Adipocyte (in vitro differentiated cells): ENCODE results near the gene SLC39A11.

Source experiments
- DNase-seq: peaks from one replicate; pipeline ENCODE4 v3.0.0-alpha.2; 2015; ENCODE audit warnings: low read depth
- H3K27me3 ChIP-seq: replicated peaks from 2 replicates; pipeline ENCODE4 v1.7.0; 2013; ENCODE audit warnings: mild to moderate bottlenecking, low read length, moderate library complexity; ENCODE audit not compliant: control insufficient read depth, insufficient read depth
- H3K36me3 ChIP-seq: 2 replicates; pipeline ENCODE4 v1.7.0; 2013; ENCODE audit warnings: low read length, mild to moderate bottlenecking, moderate library complexity; ENCODE audit not compliant: control insufficient read depth, insufficient read depth, severe bottlenecking
- H3K4me1 ChIP-seq: 2 replicates; pipeline ENCODE4 v1.7.0; 2013; ENCODE audit warnings: mild to moderate bottlenecking, low read length, moderate library complexity; ENCODE audit not compliant: control insufficient read depth, insufficient read depth
- H3K4me3 ChIP-seq: 2 replicates; pipeline ENCODE4 v1.7.0; 2013; ENCODE audit warnings: mild to moderate bottlenecking, low read length, moderate library complexity
- H3K9ac ChIP-seq: 2 replicates; pipeline ENCODE4 v1.7.0; 2013; ENCODE audit warnings: mild to moderate bottlenecking, low read length, moderate library complexity
- H3K9me3 ChIP-seq: 2 replicates; pipeline ENCODE4 v1.7.0; 2013; ENCODE audit warnings: mild to moderate bottlenecking, low read length, moderate library complexity; ENCODE audit not compliant: control insufficient read depth

SLC39A11 gene

DNA sequence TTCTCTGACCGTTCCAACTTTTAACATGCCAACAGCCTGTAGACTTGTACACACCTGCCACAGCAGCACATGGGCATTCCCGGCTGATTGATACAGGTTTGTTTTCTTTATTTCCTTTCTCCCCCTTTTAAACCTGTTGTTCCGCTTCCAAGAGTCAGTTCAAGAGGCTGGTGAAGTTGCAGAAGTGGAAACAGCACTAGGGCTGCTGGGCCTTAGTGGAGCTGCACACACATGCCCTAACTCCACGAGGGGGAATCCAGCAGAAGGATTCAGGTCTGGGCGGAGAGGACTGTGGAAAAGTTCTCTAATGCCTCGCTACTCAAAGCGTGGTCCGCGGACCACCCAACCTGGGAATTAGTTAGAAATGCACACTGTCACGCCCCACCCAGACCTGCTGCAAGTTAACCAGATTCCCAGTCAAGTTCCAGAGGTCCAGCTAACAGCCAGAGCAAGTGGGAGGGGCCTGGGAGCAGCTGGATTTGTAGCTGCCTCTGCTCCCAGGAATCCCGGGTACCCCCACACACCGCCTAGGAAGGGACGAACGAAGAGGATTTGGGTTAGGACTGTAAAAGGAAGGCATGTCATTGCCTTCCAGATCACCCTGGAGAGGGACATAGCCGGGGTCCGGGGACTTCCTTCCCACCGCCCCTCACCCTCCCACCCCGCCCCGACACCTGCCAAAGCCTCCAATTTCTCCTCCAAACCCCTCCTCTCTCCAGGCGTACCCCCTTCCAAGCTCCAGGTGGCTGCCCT lies 542 bp downstream of the SLC39A11 start:
- H3K36me3 ChIP-seq = peaks cover 7% of the 10 kb centered on the region
- DNase-seq = peak; percentile 45
- peak overlapping the region; percentile 78 for H3K9ac ChIP-seq
- H3K4me1 ChIP-seq = peaks cover 16% of the 10 kb centered on the region
- H3K9me3 ChIP-seq = no peaks in the 10 kb centered on the region
- H3K27me3 ChIP-seq = no peaks in the 10 kb centered on the region
- H3K4me3 ChIP-seq = peak overlapping the region; percentile 82

GRCh38 chr17:73091410-73091769 lies 1.1 kb downstream of the SLC39A11 start:
- peaks cover 11% of the 10 kb centered on the region for H3K4me1 ChIP-seq
- DNase-seq = no peak
- peak overlapping the region; percentile 82 for H3K4me3 ChIP-seq
- peak overlapping the region; percentile 78 for H3K9ac ChIP-seq
- H3K27me3 ChIP-seq = no peaks in the 10 kb centered on the region
- H3K9me3 ChIP-seq = no peaks in the 10 kb centered on the region
- peaks cover 8% of the 10 kb centered on the region for H3K36me3 ChIP-seq

DNA sequence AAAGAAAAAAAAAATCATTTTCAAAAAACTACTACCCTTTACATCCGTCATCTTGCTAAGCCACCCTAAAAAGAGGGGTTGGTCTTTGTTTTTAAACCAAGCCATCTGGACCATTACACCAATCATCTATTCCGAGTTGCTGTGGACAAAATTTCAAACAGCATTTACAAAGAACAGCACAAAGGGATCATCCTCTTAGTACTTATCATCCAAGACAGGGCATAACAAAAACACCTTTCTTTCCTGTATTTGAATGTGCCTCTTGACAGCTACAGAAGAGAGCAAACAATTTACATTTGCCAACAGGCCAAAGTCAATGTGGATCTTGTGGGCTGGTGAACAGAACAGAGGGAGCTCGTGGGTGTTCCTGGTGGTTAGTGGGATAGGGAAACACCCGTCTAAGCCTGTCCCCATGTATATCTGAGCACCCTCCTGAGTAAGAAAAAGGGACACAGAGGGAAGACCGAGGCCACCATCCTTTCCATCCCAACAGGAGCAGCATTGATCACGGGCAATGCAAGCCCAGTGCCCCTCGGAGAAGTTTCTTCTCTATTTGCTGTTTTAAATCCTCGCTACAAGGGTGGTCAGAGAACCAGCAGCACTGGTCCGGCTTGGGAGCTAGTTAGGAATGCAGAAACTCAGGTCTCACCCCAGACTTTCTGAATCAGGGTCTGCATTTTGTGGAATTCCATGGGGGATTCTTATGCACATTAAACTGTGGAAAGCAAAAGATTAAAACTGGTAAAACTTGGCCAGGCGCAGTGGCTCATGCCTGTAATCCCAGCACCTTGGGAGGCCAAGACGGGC lies 1.9 kb downstream of the SLC39A11 start:
- no peak for DNase-seq
- Histone ChIP-seq H3K27me3 (no peaks in the 10 kb centered on the region), H3K4me3 (no peak overlapping the region), H3K9me3 (no peaks in the 10 kb centered on the region), H3K4me1 (peaks cover 11% of the 10 kb centered on the region), H3K36me3 (peaks cover 13% of the 10 kb centered on the region), H3K9ac (no peak overlapping the region)

GRCh38 chr17:73089322-73090317 lies 2.9 kb downstream of the SLC39A11 start:
- no peak overlapping the region for H3K9ac ChIP-seq
- no peak overlapping the region for H3K4me3 ChIP-seq
- H3K4me1 ChIP-seq = peaks cover 11% of the 10 kb centered on the region
- H3K36me3 ChIP-seq = peaks cover 13% of the 10 kb centered on the region
- no peak for DNase-seq
- no peaks in the 10 kb centered on the region for H3K9me3 ChIP-seq
- H3K27me3 ChIP-seq = no peaks in the 10 kb centered on the region

GRCh38 chr17:73088561-73088960 lies 3.9 kb downstream of the SLC39A11 start:
- Histone ChIP-seq H3K4me1 (peaks cover 11% of the 10 kb centered on the region), H3K4me3 (no peak overlapping the region)

DNA sequence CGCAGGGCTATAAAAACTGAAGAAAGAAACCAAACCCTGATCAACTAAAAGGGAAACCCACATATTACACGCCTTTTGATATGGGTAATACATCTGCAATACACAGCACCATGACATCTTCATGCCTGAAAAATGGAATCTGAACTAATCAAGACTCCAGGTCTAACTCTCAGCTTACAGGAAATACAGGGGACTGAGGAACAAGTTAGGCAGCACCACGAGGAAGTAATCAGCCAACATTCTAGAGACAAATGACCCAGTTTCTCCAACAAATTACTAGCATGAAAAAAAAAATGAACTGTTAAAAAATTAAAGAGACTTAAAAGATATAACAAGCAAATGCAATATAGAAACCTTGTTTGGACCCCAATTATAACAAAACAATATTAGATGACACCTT lies 9.1 kb downstream of the SLC39A11 start:
- Histone ChIP-seq H3K4me1 (no peaks in the 10 kb centered on the region), H3K9ac (no peak overlapping the region), H3K9me3 (no peaks in the 10 kb centered on the region), H3K27me3 (no peaks in the 10 kb centered on the region), H3K4me3 (no peak overlapping the region), H3K36me3 (peaks cover 30% of the 10 kb centered on the region)
- DNase-seq = no peak

More at GRCh38 chr17:73088561-73088960, 3.9 kb downstream of the SLC39A11 start:
- DNase-seq = no peak
- Histone ChIP-seq H3K9me3 (no peaks in the 10 kb centered on the region), H3K27me3 (no peaks in the 10 kb centered on the region), H3K36me3 (peaks cover 23% of the 10 kb centered on the region), H3K9ac (no peak overlapping the region)

- no peak overlapping the region for H3K9ac ChIP-seq
- no peak for DNase-seq
- no peaks in the 10 kb centered on the region for H3K9me3 ChIP-seq
- no peak overlapping the region for H3K4me3 ChIP-seq
- H3K27me3 ChIP-seq = no peaks in the 10 kb centered on the region
- no peaks in the 10 kb centered on the region for H3K36me3 ChIP-seq
- peaks cover 12% of the 10 kb centered on the region for H3K4me1 ChIP-seq
Measured at GRCh38 chr17:73074566-73074965, 17.9 kb downstream of the SLC39A11 start.

DNA sequence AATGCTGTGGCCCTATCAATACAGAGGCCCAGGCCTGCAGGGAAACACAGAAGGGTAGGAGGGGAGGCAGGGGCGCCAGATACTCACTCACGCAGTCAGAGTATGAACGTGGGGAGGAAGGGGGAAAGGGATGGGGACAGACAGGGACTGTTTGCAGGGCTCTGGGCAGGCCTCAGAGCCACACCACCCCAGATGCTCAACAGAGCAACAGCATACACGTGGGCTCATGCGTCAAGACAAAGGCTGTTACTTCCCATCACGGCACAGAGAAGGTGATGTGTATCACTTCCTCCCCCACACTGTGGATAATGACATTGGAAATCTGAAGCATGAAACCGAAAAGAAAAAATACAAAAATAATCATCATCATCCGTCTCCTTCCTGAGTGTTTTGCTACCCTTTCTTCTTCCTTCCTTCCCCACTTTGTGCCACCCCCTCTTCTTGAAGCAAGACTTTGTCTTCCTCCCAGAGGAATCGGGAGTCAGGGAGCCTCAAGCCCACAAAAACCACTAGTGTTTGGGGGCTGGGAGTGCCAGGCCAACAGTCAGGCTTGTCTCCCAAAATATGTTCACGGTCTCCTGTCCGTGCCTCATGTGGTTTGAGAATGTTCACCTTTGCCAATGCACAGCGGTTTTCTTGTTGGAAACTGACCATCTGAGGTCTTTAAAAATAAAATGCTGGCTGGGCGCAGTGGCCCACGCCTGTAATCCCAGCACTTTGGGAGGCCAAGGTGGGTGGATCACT lies 20.1 kb downstream of the SLC39A11 start:
- Histone ChIP-seq H3K4me3 (no peak overlapping the region), H3K9me3 (no peaks in the 10 kb centered on the region), H3K27me3 (no peaks in the 10 kb centered on the region), H3K4me1 (peaks cover 28% of the 10 kb centered on the region), H3K9ac (no peak overlapping the region), H3K36me3 (no peaks in the 10 kb centered on the region)
- DNase-seq = no peak

- no peaks in the 10 kb centered on the region for H3K36me3 ChIP-seq
- H3K9ac ChIP-seq = no peak overlapping the region
- peak; percentile 36 for DNase-seq
- no peaks in the 10 kb centered on the region for H3K9me3 ChIP-seq
- no peak overlapping the region for H3K4me3 ChIP-seq
- peaks cover 28% of the 10 kb centered on the region for H3K4me1 ChIP-seq
- H3K27me3 ChIP-seq = no peaks in the 10 kb centered on the region
Measured at GRCh38 chr17:73071066-73071999, 21.2 kb downstream of the SLC39A11 start.

- H3K9ac ChIP-seq = no peak overlapping the region
- DNase-seq = peak; percentile 43
- peaks cover 28% of the 10 kb centered on the region for H3K4me1 ChIP-seq
- no peaks in the 10 kb centered on the region for H3K36me3 ChIP-seq
- no peaks in the 10 kb centered on the region for H3K27me3 ChIP-seq
- H3K4me3 ChIP-seq = no peak overlapping the region
- H3K9me3 ChIP-seq = no peaks in the 10 kb centered on the region
Measured at GRCh38 chr17:73069841-73070240, 22.6 kb downstream of the SLC39A11 start.
